Measurements from ENCODE around the gene FAM200C.
"Not testable (repeated sequence)": the region's sequence is repeated elsewhere in the genome, so short reads cannot be mapped to it uniquely, and the experiment has no call there.

FAM200C gene

DNA sequence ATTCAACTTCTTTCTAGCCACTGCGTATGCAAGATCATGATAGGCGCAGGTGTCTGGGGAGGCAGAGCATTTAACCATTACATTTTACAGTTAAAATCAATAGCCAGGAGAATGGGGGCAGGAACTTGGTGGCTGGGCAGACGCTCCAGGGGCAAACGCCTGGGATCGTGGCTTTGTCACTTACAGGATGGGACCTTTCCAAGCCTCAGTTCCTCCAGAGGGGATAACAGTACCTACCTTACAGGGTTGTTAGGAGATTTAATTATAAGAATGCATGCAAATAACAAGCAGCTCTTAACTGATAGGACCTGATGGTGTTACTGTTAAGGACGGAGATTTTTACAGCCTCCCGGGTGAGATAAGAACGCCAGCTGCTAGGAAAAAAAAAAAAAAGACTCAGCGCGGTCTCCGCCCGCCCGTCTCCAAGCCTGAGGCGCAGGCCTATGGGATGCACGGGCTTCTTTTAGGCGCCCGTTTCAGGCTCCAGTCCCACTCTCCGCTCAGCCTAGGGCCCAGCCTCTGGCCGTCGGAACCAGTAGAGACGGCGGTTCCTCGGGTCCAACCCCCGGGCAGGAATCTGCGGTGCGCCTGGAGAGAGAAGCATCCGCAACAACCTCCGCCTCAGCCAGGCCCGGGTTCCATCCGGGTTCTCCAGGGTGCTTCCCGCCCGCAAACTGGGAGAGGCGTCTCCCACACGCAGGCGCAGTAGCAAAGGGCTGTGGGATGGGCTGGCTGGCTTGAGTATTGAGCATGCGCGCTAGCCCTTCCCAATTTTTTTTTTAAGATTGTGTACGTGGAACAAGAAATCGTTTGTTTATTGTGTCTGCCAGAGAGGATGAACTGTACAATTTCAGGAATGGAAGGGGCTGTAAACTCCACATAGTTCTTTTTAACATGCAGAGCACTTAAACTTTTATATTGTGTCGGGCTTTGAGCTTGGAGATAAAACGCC is at the start of gene FAM200C:
TSS of gene FAM200C (minus strand) at position 653 of the 952 bp plus-strand sequence. CDS start 4,564 bp downstream, outside the sequence.
- peak; percentile 13 to 23 (median 18) for DNase-seq

DNA sequence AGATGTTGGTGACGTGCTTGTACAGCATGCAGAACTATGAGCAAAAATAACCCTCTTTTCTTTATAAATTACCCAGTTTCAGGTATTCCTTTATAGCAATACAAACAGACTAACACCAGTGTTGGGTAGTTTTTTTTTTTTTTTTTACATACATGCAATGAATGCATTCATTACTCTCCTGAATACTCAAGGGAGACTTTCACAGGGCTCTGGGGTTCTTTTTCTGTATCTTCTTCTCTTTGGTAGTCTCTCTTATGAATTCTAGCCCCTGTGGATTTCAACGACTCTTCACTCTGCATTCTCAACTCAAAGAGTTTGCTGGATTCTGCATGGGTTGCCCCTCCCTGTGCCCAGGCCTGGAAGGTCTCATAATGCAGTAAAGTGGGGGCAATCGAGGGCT is 49.6 kb upstream of the FAM200C start:
- no peak for DNase-seq

DNA sequence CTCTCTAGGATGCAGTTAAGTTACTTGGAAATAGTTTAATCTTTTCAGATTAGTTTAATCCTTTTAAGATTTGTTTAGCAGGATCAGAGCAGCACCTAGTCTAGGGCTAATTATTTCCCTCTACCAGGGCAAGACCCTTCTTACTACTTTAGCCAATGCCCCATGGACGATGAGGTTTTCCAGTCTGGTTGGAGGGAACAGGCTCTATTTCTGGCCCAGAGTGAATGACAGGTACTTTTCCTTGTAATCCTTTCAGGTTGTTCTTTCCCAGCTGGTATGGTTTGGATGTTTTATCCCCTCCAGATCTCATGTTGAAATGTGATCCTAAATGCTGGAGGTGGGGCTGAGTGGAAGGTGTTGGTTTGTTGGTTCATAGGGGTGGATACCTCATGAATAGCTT is 49.0 kb upstream of the FAM200C start:
- no peak for DNase-seq

DNA sequence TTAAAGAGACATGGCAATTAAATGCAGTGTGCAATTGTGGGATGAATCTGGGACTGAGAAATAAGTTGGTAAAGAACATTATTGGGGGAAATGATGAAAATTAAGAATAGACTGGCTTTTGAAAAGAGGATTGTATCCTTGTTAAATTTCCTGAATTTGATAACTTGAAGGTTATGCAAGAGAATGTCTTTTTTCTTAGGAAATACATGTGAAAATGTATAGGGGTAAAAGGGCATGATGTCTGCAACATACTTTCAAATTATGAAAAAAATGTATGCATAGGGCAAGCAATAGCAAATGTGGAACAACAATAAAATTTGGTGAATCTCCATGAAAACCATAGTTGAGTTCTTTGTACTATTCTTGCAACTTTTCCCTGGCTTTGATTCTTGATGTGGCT is 45.9 kb upstream of the FAM200C start:
- no peak for DNase-seq

DNA sequence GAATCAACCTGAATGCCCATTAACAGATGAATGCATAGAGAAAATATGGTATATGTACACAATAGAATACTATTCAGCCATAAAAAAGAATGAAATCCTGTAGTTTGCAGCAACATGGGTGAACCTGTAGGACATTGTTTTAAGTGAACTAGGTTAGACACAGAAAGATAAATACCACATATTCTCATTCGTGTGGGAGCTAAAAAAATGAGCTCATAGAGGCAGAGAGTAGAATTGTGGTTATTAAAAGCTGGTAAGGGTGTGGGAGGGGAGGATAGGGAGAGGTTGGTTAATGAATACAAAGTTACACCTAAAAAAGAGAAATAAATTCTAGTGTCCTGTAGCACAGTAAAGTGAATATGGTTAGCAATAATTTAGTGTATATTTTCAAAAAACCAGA is 45.3 kb upstream of the FAM200C start:
- no peak for DNase-seq

DNA sequence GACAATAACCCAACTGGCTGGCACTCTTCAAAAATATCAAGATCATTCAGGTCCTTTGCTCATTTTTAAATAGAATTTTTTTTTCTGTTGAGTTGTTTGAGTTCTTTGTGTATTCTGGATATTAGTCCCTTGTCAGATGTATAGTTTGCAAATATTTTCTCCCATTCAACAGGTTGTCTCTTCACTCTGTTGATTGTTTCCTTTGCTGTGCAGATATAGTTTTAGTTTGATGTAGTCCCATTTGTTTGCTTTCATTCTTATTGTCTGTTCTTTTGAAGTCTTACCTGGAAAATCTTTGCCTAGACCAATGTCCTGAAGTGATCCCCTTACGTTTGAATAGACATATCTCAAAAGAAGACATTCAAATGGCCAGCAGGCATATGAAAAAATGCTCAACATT is 44.6 kb upstream of the FAM200C start:
- no peak for DNase-seq

DNA sequence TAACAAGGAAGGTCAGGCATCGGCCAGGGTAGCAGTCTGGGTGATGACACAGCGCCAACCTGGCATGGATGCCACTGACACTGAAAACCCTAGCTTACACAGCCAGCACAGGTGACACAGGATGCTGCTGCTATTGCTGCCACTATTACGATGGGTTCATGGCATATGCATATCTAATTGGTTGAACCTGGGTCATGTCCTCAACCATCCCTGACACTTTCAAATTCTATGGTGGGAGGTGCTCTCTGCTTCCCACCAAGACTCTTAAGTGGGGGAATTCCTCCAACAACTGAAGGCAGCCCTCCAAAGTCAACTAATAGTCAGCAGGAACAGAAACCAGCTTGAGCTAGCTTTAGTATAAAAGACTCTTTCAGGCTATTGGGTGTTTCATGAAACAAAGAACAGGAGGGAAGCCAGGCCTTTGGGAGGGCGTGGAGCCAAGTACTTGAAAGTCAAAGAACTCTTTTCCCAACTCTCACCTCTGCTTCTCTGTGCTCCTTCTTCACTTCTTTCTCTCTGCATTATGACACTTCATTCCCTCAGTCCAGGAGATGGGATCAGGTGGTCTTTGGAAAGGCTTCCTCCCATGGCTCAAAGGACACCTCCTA is 43.1 kb upstream of the FAM200C start:
- DNase-seq: no peak

GRCh38 chr5:160441311-160441781 is 41.5 kb upstream of the FAM200C start:
- no peak for DNase-seq

DNA sequence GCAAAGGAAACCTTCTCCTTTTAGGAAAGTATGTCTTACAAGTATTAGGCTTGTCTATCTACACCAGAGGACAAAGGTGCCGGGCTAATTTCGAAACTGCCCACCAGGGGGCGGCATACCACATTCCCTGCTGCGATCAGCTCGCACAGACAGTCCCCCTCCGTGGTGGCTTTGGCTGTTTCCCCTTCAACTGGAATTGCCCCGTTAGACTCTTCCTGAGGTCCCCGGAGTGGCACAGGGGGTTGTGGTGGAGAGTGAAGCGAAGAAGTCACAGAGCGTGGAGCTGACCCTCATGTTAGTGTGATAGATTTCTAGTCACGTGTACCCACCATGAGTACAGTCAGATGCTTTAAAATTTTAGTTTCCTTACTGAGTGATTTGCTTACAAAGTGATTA is 39.3 kb upstream of the FAM200C start:
- peak; percentile 80 to 90 (median 82) for DNase-seq

DNA sequence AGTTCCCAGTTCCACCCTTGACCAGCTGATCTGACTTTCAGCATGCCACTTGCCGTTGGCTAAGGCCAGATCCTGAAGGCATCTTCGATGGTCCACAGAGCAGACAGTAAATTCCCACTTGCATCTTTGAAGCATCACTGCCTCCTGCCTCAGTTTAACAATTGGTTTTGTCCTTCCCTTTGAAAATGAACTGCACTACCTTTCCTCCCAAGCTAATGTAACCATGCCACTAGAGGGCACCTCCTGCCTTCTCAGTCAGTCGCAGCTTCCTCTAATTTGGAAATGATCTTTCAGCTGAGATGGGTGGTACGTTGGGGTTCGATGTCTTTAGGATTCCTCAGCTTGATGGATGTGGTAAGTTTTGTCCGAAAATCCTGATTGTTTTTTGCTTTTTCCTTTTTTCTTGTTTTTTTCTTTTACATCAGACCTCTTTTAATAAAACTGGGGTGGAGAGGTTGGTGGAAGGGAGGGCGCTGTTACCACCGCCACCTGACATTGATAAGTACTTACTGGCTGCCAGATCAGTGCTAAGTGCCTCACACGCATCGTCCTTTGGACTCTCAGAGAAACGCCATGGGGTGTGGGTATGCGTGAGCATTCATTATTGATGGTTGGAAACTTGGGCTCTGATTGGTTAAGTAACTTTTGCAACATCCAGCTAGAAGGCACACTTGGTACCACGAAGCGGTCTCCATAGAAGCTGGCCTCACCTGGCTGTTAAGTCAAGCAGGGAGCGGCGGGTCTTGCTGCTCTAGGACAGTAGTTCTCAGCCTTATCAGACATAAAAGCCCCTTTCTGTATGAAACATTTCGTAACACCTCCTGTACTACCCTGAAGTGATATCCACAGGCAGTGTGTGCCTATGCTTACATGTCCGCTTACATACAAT is 38.7 kb upstream of the FAM200C start:
- DNase-seq: peak in 3 of 4 experiments; percentile 17 to 41 (median 22)

DNA sequence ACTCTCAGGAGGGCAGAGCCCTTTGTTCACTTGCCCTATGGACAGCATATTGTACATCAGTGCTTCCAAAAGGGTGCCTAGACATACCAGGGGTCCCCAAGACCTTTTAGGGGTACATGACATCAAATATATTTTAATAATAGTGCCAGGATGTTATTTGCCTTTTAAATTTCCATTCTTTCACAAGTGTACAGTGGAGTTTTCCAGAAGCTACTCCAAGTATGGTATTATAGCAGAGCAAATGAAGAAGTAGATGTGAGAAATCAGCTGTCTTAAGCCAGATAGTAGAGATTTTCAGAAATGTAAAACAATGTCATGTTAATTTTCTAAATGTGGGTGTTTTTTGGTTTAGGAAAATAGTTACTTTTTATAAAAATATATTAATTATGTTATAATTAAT is 37.4 kb upstream of the FAM200C start:
- no peak for DNase-seq

GRCh38 chr5:160436661-160437060 is 36.8 kb upstream of the FAM200C start:
- DNase-seq: not testable (repeated sequence)

GRCh38 chr5:160436017-160436416 is 36.2 kb upstream of the FAM200C start:
- no peak for DNase-seq

- DNase-seq: no peak
Observed at GRCh38 chr5:160435532-160435931, 35.7 kb upstream of the FAM200C start.

- DNase-seq: no peak
Observed at GRCh38 chr5:160434022-160434531, 34.2 kb upstream of the FAM200C start.

DNA sequence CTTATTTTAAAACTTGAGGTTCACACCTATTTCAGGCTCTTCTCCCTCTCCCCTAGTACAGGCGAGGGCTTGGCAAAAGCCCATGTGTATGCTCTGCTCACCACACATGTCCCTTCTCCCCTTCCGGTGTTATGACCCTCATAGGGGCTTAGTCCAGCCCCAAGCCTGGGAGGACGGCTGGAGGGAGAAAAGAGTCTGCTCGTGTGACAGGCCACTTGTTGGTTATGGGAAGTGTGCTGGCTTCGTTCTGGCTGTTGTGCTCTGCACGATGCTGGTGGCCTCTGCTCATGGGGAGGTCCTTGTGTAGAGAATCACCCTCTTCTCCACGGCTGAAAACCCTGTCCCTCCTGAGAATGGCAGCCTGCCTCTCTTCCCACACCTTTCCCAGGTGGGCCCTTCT is 32.9 kb upstream of the FAM200C start:
- DNase-seq: no peak

DNA sequence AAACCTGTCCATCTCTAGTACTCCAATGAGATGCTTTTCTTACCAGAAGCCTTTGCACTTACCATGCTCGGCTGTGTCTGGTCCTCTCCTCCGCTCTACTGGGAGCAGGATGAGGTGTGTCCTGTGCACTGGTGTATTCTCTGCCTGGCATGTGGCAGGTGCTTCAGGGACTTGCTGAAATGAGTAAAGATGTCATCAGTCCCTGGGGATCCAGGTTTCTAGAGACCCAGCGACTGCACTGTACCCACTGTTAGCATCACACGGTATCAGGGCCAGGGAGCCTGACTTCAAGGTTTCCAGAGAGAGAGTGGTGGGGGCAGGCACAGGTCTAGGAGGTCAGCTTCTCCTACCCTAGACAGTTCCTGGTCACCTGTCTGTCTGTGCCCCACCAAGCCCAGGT is 32.3 kb upstream of the FAM200C start:
- no peak for DNase-seq

- no peak for DNase-seq
Observed at GRCh38 chr5:160427607-160428006, 27.8 kb upstream of the FAM200C start.

DNA sequence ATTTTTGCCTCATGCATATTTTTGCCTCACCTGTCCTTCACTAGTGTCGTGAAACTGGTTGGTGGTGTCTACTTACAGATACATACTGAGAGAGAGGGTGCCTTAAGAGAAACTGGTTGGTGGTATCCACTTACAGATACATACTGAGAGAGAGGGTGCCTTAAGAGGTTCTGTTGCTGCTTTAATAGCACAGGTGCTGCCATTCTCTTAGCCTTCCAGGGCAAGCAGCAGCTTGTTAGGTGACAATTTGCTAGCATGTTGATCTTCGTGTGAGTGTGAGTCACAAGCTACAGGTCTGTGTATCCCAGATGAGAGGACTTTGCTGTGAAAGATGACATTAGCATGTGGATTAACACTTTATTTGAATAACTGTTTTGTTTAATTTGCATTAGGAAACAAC is 23.2 kb upstream of the FAM200C start:
- no peak for DNase-seq

- peak; percentile 27 to 83 (median 69) for DNase-seq
Observed at GRCh38 chr5:160421625-160422258, 21.9 kb upstream of the FAM200C start, which contains the start of gene PTTG1. Gene PTTG1 (plus strand): TSS chr5:160421855. CDS start chr5:160422313, 458 bp downstream.

DNA sequence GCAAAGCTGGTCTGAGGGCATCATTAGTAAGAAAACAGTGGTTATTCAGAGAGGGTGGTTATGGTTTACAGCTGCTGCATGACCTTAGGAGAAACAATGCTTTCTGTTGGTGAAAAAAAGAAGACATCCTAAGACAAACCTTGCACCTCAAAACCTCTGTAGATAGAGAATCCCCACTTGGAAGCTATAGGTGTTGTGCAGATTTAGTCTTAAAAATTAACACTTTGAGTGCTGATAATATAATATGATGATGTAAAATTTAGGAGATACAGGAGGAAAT is 20.4 kb upstream of the FAM200C start:
- no peak for DNase-seq
